ENCODE data around the gene HCAR3.
"Not testable (repeated sequence)": the region's sequence is repeated elsewhere in the genome, so short reads cannot be mapped to it uniquely, and the experiment has no call there.

The HCAR3 gene

DNA sequence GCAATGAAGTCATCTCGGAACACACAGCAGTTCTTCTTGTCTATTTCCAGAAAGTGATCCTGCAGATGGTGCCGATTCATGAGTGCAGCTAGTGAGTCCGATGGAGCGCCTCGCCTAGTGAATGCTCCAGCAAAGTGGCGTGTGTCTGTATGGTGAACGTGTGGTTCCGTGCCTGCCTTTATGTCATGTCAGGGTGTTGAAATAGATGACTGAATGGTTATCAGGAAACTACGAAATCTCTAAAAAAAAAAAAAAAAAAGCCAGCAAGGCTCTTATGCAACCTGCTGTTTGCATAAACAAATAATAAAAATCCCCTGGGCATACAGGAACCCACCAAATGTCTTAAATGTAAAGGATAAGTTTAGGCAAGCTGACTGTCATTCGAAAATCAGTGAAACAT lies at the start of gene HCAR3:
HCAR3 (minus strand) TSS at position 154 of the 400 bp plus-strand sequence; CDS start at position 80, 74 bp downstream.
- not testable (repeated sequence) for DNase-seq (ENCODE audit: low read depth)

DNA sequence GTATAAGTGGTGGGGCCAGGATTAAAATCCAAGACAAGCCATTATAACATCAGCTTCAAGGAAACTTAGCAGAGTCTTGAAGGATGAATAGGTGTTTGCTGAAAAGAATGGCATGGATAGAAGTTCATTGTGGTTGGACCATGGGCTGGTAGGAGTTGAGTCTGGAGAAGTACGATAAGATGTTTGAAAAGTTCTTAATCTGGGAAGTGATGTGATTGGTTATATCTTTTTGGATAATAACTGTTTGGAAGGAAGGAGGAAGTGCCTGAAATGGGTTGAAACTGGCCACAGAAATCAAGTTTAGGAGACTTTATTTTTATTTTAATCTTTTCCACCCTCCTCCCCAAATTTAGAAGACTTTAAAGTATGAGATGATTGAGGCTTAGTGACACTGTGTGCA lies 41.0 kb upstream of the HCAR3 start:
- DNase-seq (ENCODE audit: low read depth), result no peak

DNA sequence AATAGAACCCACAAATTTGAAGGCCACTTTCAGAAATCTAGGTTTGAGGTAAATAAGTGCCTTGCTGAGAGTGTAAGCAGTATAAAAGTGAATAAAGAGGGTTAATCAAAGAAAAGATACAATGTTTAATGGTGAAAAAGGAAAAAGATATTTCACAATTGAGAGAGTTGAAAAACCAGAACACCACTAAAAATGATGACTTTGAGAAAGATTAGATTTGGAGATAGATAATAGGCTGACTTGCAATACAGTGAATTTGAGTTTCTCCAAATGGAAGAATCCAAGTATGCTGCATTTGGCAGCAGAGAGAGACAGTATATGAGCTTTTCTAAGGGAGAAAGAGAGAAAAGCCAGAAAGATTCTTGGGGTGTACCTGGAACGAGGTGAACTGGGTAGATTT lies 38.2 kb upstream of the HCAR3 start:
- DNase-seq (ENCODE audit: low read depth), result no peak

DNA sequence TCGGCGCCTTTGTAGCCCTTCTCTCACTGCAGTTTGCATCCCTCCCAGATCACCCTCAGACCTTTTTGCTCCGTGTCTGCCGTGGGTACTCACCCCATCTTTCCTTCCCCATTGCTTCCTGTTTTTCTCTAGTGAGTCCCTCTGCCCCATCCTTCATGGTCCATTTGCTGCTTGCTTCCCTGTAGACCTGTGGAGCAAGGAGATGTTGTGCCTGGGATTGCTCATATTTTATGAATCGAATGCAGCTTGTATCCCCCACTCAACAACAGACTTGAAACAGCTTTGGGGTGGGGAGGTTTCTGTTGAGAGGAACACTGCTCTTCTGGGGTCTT lies 36.7 kb upstream of the HCAR3 start:
- DNase-seq (ENCODE audit: low read depth), result no peak

DNA sequence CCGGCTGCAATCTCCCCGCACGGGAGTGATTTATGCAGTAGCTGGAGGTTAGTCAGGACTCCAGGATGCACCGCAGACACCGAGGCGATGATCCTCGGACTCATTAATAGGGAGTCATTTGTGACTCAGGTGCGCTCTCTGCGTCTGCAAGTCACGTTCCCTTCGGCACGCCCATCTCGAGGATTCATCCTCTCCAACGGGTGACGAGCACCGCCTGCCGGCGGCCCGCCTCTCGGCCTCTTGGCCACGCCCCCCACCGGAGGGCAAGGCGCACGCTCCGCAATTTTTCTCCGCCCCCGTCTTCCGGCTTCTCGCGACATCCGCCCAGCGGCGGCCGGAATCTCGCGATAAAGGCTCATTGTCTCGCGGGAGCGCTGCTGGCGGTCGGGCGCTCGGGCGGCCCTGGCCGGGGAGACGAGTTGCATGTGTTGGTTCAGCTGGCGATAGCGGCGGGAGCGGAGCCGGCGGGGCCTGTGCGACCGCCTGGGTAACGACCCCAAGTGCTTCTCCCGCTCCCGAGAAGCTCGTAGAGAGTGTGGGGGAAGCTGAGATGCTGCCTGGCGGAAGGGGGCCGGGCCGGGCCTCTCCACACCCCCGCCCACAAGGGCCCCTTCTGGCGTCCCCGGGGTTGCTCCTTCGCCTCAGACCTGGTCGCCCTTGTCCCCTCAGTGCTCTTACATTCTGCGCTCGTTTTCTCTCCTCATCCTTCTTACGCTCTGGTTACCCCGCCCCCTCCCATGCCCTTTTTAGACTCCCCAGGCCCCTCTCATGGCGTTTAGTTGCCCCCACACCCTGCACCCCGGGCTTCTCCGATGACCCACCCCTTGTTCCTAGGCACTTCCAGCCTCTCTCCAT lies 36.1 kb upstream of the HCAR3 start, which contains the start of gene DENR:
DENR (plus strand) TSS at position 361 of the 855 bp plus-strand sequence. CDS start 878 bp downstream, outside the sequence.
- DNase-seq (ENCODE audit: low read depth), result peak; percentile 99

DNA sequence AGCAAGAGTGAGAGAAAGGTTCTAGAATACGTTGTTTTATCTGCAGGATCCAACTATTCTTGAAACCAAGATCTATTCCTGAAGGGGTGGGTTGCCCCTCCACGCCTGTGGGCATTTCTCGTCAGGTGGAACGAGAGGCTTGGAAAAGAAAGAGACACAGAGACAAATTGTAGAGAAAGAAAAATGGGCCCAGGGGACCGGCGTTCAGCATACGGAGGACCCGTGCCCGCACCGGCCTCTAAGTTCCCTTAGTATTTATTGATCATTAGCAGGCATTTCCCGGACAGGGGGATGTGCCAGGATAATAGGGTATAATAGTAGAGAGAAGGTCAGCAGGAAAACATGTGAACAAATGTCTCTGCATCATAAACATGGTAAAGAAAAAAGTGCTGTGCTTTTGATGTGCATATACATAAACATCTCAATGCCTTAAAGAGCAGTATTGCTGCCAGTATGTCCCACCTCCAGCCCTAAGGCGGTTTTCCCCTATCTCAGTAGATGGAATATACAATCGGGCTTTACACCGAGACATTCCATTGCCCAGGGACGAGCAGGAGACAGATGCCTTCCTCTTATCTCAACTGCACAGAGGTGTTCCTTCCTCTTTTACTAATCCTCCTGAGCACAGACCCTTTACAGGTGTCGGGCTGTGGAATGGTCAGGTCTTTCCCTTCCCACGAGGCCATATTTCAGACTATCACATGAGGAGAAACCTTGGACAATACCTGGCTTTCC lies 34.3 kb upstream of the HCAR3 start:
- not testable (repeated sequence) for DNase-seq (ENCODE audit: low read depth)

DNA sequence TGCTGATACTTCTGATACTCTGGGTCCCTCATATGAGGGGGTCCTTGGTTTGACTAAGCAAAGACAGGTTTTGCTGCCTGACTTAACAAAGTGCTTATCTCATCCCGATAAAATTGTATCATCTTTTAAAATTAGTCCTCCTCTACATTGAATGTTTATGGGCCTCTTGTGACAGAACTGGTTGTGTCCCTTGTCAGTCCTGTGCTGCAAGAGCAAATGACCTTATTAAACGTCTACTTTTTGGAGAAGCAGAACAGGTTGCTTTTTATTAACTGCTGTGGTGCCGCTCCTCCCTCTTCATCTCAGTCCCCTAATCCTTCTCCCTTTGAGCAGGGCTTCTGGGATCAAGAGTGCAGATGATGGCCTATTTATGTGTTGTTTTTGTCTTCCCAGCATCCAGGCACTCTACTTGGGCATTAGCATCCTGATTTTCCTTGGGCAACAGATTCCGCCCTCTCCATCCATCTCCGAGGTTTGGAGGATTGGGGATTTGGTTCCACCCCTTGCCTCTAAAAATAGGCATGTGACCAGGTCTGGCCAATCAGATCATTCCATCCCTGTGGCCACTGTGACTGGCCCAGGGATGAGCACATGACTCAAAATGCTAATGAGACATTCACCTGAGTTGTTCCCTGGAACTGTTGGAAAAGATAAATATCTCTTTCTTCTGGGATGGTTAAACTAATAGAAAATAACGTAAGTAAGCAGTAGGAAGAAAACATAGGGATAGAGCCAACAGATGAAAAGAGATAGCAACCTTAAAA lies 33.1 kb upstream of the HCAR3 start:
- DNase-seq (ENCODE audit: low read depth), result no peak

DNA sequence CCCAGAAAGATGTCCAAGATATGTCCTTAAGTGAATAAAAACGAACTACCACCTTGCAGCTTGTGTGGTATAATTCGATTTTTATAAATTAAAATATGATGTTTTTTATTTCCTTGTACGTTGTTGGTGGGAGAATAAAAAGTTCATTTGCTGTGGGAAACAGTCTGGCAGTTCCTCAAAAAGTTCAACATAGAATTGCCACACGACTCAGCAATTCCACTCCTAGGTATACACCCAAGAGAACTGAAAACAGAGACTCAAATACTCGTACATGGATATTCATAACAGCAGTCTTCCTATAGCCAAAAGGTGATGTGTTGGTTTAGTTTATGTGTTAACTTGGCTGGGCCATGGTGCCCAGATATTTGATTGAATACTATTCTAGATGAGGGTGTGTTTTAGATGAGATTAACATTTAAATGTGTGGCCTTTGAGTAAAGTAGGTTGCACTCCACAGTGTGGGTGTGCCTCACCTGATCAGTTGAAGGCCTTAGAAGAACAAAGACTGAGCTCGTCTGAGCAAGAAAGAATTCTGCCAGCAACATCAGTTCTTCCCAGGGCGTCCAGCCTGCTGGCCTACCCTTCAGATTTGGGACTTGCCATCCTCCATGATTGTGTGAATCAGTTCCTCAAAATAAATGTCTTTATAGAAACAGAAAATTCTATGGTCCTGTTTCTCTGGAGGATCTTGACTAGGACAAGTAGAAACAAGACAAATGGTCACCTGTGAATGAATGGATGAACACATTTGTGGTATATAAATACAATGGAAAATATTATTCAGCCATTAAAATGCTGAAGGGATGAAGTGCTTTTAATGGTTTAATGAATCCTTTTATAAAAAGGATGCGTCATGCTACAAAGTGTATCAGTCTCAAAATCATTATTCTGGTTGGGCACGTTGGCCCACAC lies 30.9 kb upstream of the HCAR3 start:
- DNase-seq (ENCODE audit: low read depth), result no peak

DNA sequence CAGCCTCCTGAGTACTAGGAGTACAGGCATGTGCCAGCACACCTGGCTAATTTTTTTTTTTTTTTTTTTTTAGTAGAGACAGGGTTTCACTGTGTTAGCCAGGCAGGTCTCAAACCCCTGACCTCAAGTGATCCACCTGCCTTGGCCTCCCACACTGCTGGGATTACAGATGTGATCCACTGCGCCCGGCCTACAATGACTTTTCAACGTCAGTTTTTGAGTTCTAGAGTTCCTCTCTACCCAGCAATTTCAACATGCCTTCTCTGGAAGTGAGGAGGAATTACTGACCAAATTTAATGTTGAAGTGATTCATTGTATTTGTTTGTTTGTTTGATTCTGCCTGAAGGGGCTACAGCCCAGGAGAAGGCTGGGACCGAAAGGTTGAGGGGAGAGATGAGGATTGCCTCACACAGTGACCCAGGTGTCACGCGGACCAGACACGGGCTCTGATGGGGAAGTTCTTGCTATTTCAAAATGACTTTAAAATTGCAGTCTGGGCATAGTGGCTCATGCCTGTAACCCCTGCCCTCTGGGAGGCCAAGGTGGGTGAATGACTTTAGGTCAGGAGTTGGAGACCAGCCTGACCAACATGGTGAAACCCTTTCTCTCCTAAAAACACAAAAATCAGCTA lies 27.4 kb upstream of the HCAR3 start:
- no peak for DNase-seq (ENCODE audit: low read depth)

DNA sequence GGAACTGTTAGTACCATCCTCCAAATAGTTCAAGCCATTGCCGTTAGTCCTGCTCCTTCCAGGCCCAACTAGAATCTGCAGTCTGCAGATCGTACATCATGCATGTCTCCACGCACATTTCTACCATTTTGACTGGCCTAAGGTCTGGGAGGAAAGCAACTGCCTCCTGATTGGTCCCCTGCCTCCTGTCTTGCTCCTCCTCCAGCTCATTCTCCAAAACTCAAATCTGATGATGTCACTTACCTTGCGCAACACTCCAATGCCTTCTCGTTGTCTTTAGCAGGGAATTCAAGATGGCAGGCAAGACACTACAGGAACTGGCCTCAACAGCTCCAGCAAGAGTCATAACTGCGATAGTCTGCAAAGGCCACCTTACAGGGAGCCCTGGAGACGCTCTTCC lies 23.7 kb upstream of the HCAR3 start:
- no peak for DNase-seq (ENCODE audit: low read depth)

DNA sequence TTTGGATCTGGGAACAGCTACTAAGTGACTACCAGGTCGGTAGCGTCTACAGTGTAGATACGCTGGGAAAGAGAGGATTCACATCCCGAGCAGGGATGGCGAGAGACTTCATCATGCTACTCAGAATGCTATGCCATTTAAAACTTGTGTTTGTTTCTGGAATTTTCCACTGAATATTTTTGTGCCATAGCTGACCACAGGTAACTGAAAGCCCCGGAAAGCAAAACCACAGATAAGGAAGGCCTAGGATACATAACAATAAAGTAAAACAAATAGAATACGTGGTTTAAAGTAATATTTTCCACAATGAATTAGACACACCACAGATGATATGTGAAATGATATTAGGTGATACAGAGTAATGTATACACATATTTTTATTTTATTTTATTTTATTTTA lies 22.0 kb upstream of the HCAR3 start:
- no peak for DNase-seq (ENCODE audit: low read depth)

DNA sequence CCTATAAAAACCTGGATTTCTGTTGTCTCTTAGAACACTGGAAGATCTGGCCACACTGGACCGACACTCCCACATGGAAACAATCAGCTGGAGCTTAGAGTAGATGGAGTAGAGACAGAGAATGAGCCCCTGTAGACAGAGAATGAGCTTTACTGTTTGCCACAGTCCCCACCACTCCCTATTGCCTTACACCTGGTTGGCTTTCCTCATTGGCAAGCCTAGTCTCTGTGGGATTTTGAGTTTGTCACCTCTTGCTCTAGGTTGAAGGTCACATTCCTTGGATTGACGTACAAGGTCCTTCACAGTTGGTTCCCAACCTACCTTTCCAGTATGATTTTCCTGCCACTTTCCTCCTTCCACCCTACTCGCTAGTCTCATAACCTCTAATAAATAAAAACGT lies 16.0 kb upstream of the HCAR3 start:
- DNase-seq (ENCODE audit: low read depth), result no peak

DNA sequence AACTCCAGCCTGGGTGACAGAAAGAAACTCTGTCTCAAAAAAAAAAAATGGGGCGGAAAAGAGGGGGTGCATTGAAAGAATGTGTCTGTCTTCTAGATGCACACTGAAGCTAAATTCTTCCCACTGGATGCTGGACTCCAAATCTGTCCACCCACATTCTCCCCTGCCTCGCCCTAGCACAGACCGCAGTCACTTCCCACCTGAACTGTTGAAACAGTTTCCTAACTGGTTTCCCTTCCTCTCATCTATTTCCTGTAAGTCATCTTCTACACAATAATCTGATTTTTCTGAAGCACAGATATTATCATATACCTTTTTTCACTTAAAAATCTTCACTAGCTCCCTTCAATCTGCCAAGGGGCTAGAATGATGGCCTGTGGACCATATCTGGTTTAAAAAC lies 15.6 kb upstream of the HCAR3 start:
- no peak for DNase-seq (ENCODE audit: low read depth)

DNA sequence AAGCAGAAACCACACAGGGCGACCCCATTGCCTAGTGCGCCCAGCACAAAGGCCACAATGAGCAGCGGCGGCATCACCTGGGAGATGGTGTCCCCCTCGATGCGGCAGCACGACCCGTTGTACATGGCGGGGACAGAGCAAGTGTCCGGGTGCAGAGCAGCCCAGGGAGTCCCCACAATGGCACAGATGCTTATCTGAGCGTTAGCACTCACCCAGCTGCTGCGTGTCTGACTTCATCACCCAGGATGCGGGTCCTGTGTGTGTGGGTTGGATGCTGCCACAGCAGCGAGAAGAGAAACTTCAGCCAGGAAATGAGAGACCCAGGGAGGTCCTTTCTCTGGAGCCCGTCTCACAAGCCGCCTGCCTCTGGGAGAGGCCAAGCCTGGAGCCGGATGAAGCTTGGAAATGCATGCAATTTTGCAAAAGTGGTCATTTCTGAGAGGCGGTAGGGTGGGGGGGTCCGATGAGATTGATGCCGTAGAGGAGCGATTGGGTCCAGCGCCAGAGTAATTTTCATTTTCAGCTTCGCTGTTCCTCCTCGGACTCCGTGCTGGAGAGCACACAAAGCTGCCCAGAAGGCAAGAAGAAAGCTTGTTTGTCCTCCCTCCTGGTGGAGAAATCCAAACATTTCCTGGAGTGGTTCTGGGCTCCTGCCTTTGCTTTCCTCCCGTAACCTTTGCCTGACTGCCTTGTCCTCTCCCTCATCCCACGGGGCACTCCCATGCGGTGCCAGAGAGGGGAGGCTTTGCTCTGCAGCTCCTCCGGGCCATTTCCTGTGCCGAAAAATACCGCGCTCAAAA lies 13.8 kb upstream of the HCAR3 start, which contains the start of gene HCAR1:
HCAR1 (minus strand) TSS at position 630 of the 800 bp plus-strand sequence; CDS start at position 125, 505 bp downstream.
- no peak for DNase-seq (ENCODE audit: low read depth)

DNA sequence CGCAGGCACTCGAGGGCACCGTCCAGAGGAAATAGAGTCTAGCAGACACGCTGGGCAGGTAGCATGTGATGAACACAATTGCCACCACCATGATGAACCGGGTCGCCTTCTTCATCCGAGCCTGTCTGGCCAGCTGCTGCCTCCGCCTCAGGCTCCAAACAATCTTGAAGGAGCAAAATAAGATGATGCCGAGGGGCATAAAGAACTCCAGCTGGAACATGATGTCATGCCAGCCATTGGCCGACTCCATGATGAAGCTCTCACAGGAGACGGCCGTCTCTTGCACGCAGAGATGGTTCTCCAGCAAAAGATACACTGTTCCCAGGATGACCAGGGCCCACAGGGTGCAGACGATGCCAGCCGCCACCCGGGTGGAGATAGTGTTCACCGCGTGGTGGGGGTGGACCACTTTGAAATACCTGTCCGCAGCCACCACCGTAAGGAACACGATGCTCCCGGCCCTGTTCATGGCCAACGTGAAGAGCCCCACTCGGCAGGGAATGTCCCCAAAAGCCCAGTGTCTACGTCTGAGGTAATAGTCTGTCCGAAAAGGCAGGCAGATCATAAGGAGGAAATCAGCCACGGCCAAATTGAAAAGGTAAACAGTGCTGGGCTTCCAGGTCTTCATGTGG lies 13.1 kb upstream of the HCAR3 start:
- DNase-seq (ENCODE audit: low read depth), result no peak

DNA sequence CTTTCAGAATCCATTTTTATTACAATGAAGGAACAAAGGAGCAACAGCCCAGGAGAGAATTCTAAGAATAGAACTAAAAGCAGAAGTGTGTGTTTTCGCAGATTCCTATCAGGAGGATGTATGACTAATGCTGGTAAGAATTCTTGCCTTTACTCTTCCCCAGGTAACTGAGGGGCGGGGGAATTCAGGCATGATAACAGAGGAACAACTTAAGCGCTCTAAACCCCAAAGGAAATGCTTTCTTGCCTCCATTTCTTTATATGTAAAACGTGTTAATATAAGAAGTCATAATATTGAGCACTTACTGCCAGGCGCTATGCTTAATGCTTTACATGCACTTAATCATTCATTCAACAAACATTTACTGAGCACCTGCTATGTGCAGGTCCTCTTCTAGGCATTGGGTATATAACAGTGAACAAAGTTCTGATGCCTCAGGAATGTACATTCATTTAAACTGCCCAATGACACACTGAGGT lies 9.5 kb upstream of the HCAR3 start:
- no peak for DNase-seq (ENCODE audit: low read depth)

DNA sequence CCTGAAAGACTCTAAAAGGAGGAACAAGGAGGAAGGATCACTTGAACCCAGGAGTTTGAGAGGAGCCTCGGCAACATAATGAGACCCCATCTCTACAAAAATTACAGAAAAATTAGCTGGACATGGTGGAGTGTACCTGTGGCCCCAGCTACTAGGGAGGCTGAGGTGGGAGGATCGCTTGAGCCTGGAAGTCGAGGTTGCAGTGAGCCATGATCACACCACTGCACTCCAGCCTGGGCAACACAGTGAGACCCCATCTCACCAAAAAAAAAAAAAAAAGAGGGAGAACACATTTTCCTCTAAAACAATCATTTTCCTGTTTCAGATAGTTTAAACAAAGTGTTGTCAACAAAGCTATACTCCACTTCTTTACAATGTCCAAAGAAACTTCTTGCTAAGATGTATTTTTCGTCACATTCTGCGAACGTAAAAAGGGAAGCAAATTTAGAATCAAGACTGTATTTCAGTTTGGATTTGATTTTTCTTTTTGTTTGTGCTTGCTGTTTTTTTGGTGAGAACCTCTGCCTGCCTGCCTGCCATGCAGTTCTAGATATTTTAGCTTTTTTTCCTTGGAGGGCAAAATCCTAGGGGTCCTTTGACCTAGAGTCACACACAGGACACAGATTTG lies 9.0 kb upstream of the HCAR3 start:
- no peak for DNase-seq (ENCODE audit: low read depth)

DNA sequence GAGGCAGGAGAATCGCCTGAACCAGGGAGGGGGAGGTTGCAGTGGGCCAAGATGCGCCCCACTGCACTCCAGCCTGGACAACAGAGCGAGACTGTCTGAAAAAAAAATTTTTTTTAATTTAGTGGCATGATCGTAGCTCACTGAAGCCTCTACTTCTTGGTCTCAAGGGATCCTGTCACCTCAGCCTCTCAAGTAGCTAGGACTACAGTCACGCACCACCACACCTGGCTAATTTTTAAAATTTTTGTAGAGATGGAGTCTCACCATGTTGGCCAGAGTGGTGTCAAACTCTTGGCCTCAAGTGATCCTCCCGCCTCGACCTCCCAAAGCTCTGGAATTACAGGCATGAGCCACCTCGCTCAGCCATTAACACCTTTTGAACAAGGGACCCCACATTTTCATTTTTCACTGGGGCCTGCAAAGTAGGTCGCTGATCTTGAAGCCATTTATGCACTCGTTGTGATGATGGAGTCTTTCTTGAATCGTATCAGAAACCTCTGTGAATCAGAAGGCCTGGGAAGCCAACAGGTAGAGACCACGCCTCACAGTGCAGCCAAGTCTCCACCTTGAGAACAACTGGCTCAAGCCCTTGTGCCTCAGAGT lies 8.1 kb upstream of the HCAR3 start:
- no peak for DNase-seq (ENCODE audit: low read depth)

DNA sequence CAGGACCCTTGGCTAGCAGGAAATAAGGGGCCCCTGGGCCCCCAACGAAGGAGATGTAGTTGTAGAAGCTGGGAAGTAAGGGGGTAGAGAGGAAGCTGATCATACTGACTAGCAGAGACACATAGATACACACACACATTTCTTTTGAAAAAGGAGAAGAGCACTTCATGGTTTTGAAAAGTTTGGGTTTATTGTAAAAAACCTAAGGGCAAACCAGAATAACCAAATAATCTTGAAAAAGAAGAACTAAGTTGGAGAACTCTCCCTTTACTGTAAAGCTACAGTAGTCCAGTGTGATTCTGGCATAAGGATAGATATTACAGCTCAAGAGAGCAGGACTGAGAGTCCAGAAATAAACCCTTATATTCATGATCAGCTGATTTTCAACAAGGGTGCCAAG lies 5.8 kb upstream of the HCAR3 start:
- DNase-seq (ENCODE audit: low read depth), result no peak

Data from stimulated activated CD8-positive, alpha-beta memory T cell treated with anti-CD3 and anti-CD28 coated beads, Interleukin-7, amount 100 ng/mL, for 24 hours (primary cell).